Osteoblast (primary cell): ENCODE data around the gene EPAS1. TPM values are rescaled to one million over a fixed set of nuclear protein-coding genes. Genes with fewer than 3 reads are reported as not detected.
A peak's percentile ranks its signal among the peaks of the same experiment; 100 is the strongest.

Experiments used
- DNase-seq: peaks from one replicate; pipeline ENCODE4 v3.0.0; 2011; ENCODE audit warnings: low spot score, mixed read lengths; ENCODE audit not compliant: insufficient read length; ENCODE audit errors: missing footprints
- H2AFZ ChIP-seq: 2 replicates; pipeline ENCODE4 v1.6.0; 2011; ENCODE audit warnings: mild to moderate bottlenecking, low read length
- H3K27ac ChIP-seq: 2 replicates; pipeline ENCODE4 v1.5.1; 2011; ENCODE audit warnings: mild to moderate bottlenecking, low read depth, low read length, moderate library complexity
- H3K27me3 ChIP-seq: 2 replicates; pipeline ENCODE4 v1.6.0; 2012; ENCODE audit warnings: mild to moderate bottlenecking, control low read depth, inconsistent platforms, low read length, moderate library complexity; ENCODE audit not compliant: insufficient read depth
- H3K36me3 ChIP-seq: 2 replicates; pipeline ENCODE4 v1.5.1; 2011; ENCODE audit warnings: mild to moderate bottlenecking, low read length, control low read depth, moderate library complexity; ENCODE audit not compliant: insufficient read depth
- H3K4me1 ChIP-seq: 2 replicates; pipeline ENCODE4 v1.5.1; 2011; ENCODE audit warnings: mild to moderate bottlenecking, low read length, control low read depth, moderate library complexity; ENCODE audit not compliant: insufficient read depth
- H3K4me2 ChIP-seq: 2 replicates; pipeline ENCODE4 v1.6.0; 2011; ENCODE audit warnings: mild to moderate bottlenecking, low read length; ENCODE audit not compliant: insufficient read depth
- H3K4me3 ChIP-seq: fragments of 200-600 bp; sonication (generic); 3 replicates; pipeline ENCODE4 v1.5.1; 2012; ENCODE audit warnings: mild to moderate bottlenecking, low read length, inconsistent platforms; ENCODE audit not compliant: insufficient read depth
- H3K79me2 ChIP-seq: 2 replicates; pipeline ENCODE4 v1.6.0; 2012; ENCODE audit warnings: mild to moderate bottlenecking, low read length, control low read depth, inconsistent platforms; ENCODE audit not compliant: insufficient read depth
- H3K9me3 ChIP-seq: 2 replicates; pipeline ENCODE4 v1.5.1; 2011; ENCODE audit warnings: low read depth, low read length, control low read depth
- H4K20me1 ChIP-seq: 2 replicates; pipeline ENCODE4 v1.6.0; 2012; ENCODE audit warnings: mild to moderate bottlenecking, low read length, control low read depth; ENCODE audit not compliant: insufficient read depth
- CTCF ChIP-seq: IDR thresholded peaks from 2 replicates; pipeline ENCODE4 v1.5.1; 2011; ENCODE audit warnings: mild to moderate bottlenecking, low read depth, low read length, moderate library complexity; ENCODE audit errors: extremely low read depth
- total RNA-seq: library from RNA; depleted of rRNA; stranded (reverse); fragments of >200 nt; gene quantifications from 2 replicates; pipeline ENCODE4 v1.2.3, GENCODE V29; 2012

The EPAS1 gene
- 198 and 260 TPM in 2 replicates for total RNA-seq

- no peaks in the 10 kb centered on the region for H3K27me3 ChIP-seq
- no peaks in the 10 kb centered on the region for H3K36me3 ChIP-seq
- peaks cover 27% of the 10 kb centered on the region for H4K20me1 ChIP-seq
- H3K27ac ChIP-seq = peak within 1 kb of the TSS; percentile 83
- no peak for TF ChIP-seq CTCF
- peak within 1 kb of the TSS; percentile 88 for H2AFZ ChIP-seq
- peak within 1 kb of the TSS; percentile 98 for H3K4me2 ChIP-seq
- no peaks in the 10 kb centered on the region for H3K9me3 ChIP-seq
- H3K79me2 ChIP-seq = peaks cover 47% of the 10 kb centered on the region
- peak within 1 kb of the TSS; percentile 99 for H3K4me3 ChIP-seq
- peaks cover 19% of the 10 kb centered on the region for H3K4me1 ChIP-seq
- DNase-seq = peak; percentile 100
Observed at GRCh38 chr2:46296840-46297545, at the start of gene EPAS1. Gene EPAS1 (plus strand): TSS chr2:46297407. CDS start chr2:46297912, 505 bp downstream.

- no peak overlapping the region for H3K4me3 ChIP-seq
- no peaks in the 10 kb centered on the region for H3K9me3 ChIP-seq
- H2AFZ ChIP-seq = no peak overlapping the region
- no peak for DNase-seq
- H3K79me2 ChIP-seq = no peaks in the 10 kb centered on the region
- no peak overlapping the region for H3K4me2 ChIP-seq
- H3K27me3 ChIP-seq = no peaks in the 10 kb centered on the region
- no peak overlapping the region for H3K27ac ChIP-seq
- H3K4me1 ChIP-seq = no peaks in the 10 kb centered on the region
- no peaks in the 10 kb centered on the region for H3K36me3 ChIP-seq
- no peak for TF ChIP-seq CTCF
- no peaks in the 10 kb centered on the region for H4K20me1 ChIP-seq
Observed at GRCh38 chr2:46248171-46248570, 49.0 kb upstream of the EPAS1 start.

GRCh38 chr2:46249654-46250053, 47.6 kb upstream of the EPAS1 start:
- Histone ChIP-seq H3K4me3 (no peak overlapping the region), H3K36me3 (no peaks in the 10 kb centered on the region), H3K27ac (no peak overlapping the region), H2AFZ (no peak overlapping the region), H3K4me1 (no peaks in the 10 kb centered on the region), H3K9me3 (no peaks in the 10 kb centered on the region), H4K20me1 (no peaks in the 10 kb centered on the region), H3K79me2 (no peaks in the 10 kb centered on the region), H3K27me3 (no peaks in the 10 kb centered on the region), H3K4me2 (no peak overlapping the region)
- TF ChIP-seq CTCF = no peak
- no peak for DNase-seq

- no peak for DNase-seq
- no peaks in the 10 kb centered on the region for H3K27me3 ChIP-seq
- no peaks in the 10 kb centered on the region for H3K4me1 ChIP-seq
- H3K36me3 ChIP-seq = no peaks in the 10 kb centered on the region
- no peak overlapping the region for H3K4me2 ChIP-seq
- H4K20me1 ChIP-seq = no peaks in the 10 kb centered on the region
- no peak overlapping the region for H3K27ac ChIP-seq
- H2AFZ ChIP-seq = no peak overlapping the region
- H3K9me3 ChIP-seq = no peaks in the 10 kb centered on the region
- no peaks in the 10 kb centered on the region for H3K79me2 ChIP-seq
- TF ChIP-seq CTCF = no peak
- no peak overlapping the region for H3K4me3 ChIP-seq
Observed at GRCh38 chr2:46252891-46253659, 44.1 kb upstream of the EPAS1 start.
